ENCODE results near the gene GRM1.

The GRM1 gene

GRCh38 chr6:146194434-146194833, 165.6 kb downstream of the GRM1 start:
- Histone ChIP-seq H3K4me3 (ENCODE audit: low read length) (no peak overlapping the region), H3K27ac (ENCODE audit: low read depth, low read length) (no peak overlapping the region), H4K20me1 (ENCODE audit: control insufficient read depth, insufficient read depth, low read depth, low read length) (no peaks in the 10 kb centered on the region), H3K27me3 (ENCODE audit: control insufficient read depth, low read length) (no peaks in the 10 kb centered on the region), H3K79me2 (ENCODE audit: control insufficient read depth, low read length) (no peaks in the 10 kb centered on the region), H3K4me2 (ENCODE audit: low read length) (no peak overlapping the region), H3K4me1 (ENCODE audit: control insufficient read depth, low read length) (no peaks in the 10 kb centered on the region), H3K9me3 (ENCODE audit: control insufficient read depth, insufficient read depth, low read length) (no peaks in the 10 kb centered on the region), H3K9me2 (replicated peaks; ENCODE audit: control insufficient read depth, low read length) (no peaks in the 10 kb centered on the region; the same call in 1 of the 2 replicates), H3F3A (ENCODE audit: control insufficient read depth, insufficient read depth) (no peaks in the 10 kb centered on the region), H3K36me3 (ENCODE audit: control insufficient read depth, low read length) (no peaks in the 10 kb centered on the region)
- TF ChIP-seq, protein P1, sequence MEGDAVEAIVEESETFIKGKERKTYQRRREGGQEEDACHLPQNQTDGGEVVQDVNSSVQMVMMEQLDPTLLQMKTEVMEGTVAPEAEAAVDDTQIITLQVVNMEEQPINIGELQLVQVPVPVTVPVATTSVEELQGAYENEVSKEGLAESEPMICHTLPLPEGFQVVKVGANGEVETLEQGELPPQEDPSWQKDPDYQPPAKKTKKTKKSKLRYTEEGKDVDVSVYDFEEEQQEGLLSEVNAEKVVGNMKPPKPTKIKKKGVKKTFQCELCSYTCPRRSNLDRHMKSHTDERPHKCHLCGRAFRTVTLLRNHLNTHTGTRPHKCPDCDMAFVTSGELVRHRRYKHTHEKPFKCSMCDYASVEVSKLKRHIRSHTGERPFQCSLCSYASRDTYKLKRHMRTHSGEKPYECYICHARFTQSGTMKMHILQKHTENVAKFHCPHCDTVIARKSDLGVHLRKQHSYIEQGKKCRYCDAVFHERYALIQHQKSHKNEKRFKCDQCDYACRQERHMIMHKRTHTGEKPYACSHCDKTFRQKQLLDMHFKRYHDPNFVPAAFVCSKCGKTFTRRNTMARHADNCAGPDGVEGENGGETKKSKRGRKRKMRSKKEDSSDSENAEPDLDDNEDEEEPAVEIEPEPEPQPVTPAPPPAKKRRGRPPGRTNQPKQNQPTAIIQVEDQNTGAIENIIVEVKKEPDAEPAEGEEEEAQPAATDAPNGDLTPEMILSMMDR (IDR thresholded peaks at IDR 0.05; ENCODE audit: low read depth, low read length, poor library complexity, severe bottlenecking), result no peak
- TF ChIP-seq EZH2phosphoT487 (IDR thresholded peaks at IDR 0.05; ENCODE audit: borderline replicate concordance, low read length), result no peak

DNA sequence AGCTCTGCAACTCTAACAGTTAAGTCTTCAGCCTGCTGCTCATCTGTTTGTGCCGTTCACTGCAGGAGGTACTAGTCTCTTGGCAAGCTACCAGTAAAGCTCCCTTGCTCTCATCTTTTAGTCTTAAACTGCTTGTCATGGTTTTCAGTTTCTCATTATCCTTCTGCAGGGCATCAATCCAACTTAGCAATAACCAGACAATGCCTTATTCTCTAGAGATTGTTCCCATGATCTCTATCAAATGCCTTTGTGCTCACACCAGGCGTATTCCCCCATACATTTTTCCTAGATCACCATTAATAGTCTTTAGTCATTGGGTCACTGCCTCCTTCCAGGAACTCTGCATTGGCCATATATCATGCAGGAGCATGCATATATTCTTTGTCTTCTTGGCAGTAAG, 171.3 kb downstream of the GRM1 start:
- Histone ChIP-seq H3K79me2 (ENCODE audit: control insufficient read depth, low read length) (no peaks in the 10 kb centered on the region), H3K36me3 (ENCODE audit: control insufficient read depth, low read length) (no peaks in the 10 kb centered on the region), H3K4me2 (ENCODE audit: low read length) (no peak overlapping the region), H4K20me1 (ENCODE audit: control insufficient read depth, insufficient read depth, low read depth, low read length) (no peaks in the 10 kb centered on the region), H3K9me2 (replicated peaks; ENCODE audit: control insufficient read depth, low read length) (no peaks in the 10 kb centered on the region; the same call in 1 of the 2 replicates), H3K4me1 (ENCODE audit: control insufficient read depth, low read length) (no peaks in the 10 kb centered on the region), H3K27ac (ENCODE audit: low read depth, low read length) (no peak overlapping the region), H3K27me3 (ENCODE audit: control insufficient read depth, low read length) (no peaks in the 10 kb centered on the region), H3K4me3 (ENCODE audit: low read length) (no peak overlapping the region), H3F3A (ENCODE audit: control insufficient read depth, insufficient read depth) (no peaks in the 10 kb centered on the region), H3K9me3 (ENCODE audit: control insufficient read depth, insufficient read depth, low read length) (no peaks in the 10 kb centered on the region)
- no peak for TF ChIP-seq EZH2phosphoT487 (IDR thresholded peaks at IDR 0.05; ENCODE audit: borderline replicate concordance, low read length)
- TF ChIP-seq, protein P1 (IDR thresholded peaks at IDR 0.05; ENCODE audit: low read depth, low read length, poor library complexity, severe bottlenecking), result no peak

DNA sequence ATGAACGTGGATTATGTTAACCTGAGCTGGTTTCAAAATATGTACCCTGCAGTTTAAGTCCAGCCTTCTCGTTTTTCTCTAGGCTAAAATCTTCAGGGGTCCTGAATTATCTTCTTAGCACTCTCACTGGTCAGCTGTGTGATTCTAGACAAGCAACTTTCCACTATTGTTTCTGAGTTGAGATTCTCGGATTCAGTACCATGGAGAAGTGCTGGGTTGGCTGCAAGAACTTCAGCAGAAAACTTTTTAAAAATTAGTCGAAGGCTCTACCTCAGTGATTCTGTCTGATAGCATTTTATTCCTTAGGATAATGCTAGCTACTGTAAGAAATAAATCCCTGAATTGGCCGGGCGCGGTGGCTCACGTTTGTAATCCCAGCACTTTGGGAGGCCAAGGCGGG, 173.7 kb downstream of the GRM1 start:
- Histone ChIP-seq H3K4me2 (ENCODE audit: low read length) (no peak overlapping the region), H3K36me3 (ENCODE audit: control insufficient read depth, low read length) (no peaks in the 10 kb centered on the region), H3F3A (ENCODE audit: control insufficient read depth, insufficient read depth) (no peaks in the 10 kb centered on the region), H4K20me1 (ENCODE audit: control insufficient read depth, insufficient read depth, low read depth, low read length) (no peaks in the 10 kb centered on the region), H3K9me2 (replicated peaks; ENCODE audit: control insufficient read depth, low read length) (no peaks in the 10 kb centered on the region; the same call in 1 of the 2 replicates), H3K27ac (ENCODE audit: low read depth, low read length) (no peak overlapping the region), H3K4me3 (ENCODE audit: low read length) (no peak overlapping the region), H3K9me3 (ENCODE audit: control insufficient read depth, insufficient read depth, low read length) (no peaks in the 10 kb centered on the region), H3K79me2 (ENCODE audit: control insufficient read depth, low read length) (no peaks in the 10 kb centered on the region), H3K27me3 (ENCODE audit: control insufficient read depth, low read length) (no peaks in the 10 kb centered on the region), H3K4me1 (ENCODE audit: control insufficient read depth, low read length) (no peaks in the 10 kb centered on the region)
- TF ChIP-seq, protein P1 (IDR thresholded peaks at IDR 0.05; ENCODE audit: low read depth, low read length, poor library complexity, severe bottlenecking), result no peak
- TF ChIP-seq EZH2phosphoT487 (IDR thresholded peaks at IDR 0.05; ENCODE audit: borderline replicate concordance, low read length), result no peak

Measured in DOHH2 (cell line).